Colonic mucosa (tissue), 4 donors: ENCODE results near the gene CACTIN. TPM values are rescaled to one million over a fixed set of nuclear protein-coding genes. Genes with fewer than 3 reads are reported as not detected.
"Not testable (repeated sequence)": the region's sequence is repeated elsewhere in the genome, so short reads cannot be mapped to it uniquely, and the experiment has no call there.

ENCODE experiments used
- DNase-seq: peaks from one replicate; pipeline ENCODE4 v3.0.0-alpha.2; 2020
- H3K27ac ChIP-seq: fragments of 200-600 bp; one replicate; pipeline ENCODE4 v1.8.0; 2021
- H3K27me3 ChIP-seq: fragments of 200-600 bp; one replicate; pipeline ENCODE4 v1.8.0; 2021
- H3K36me3 ChIP-seq: fragments of 200-600 bp; one replicate; pipeline ENCODE4 v1.8.0; 2021
- H3K4me1 ChIP-seq: fragments of 200-600 bp; one replicate; pipeline ENCODE4 v1.8.0; 2021; ENCODE audit warnings: mild to moderate bottlenecking
- H3K4me3 ChIP-seq: fragments of 200-600 bp; one replicate; pipeline ENCODE4 v1.8.0; 2021
- H3K9ac ChIP-seq, 2 donors: one replicate each; pipeline ENCODE4 v1.7.0; 2013; ENCODE audit warnings: control low read depth in 2 of 2, low read depth in 2 of 2, low read length in 2 of 2
- H3K9me3 ChIP-seq: fragments of 200-600 bp; one replicate; pipeline ENCODE4 v1.8.0; 2021
- CTCF ChIP-seq: fragments of 200-600 bp; IDR thresholded peaks from one replicate; pipeline ENCODE4 v1.8.0; 2022; ENCODE audit warnings: antibody characterized with exemption, mild to moderate bottlenecking
- intact Hi-C: fragments of 100-400 bp; cut with DNase I; formaldehyde crosslinking; loops from one replicate; pipeline ENCODE4 v1.14.1; 2022
- total RNA-seq, 2 donors: library from RNA; stranded (reverse); fragmentation: NEBNext Ultra II Directional in 1 of 2; extraction: Animal tissue kit (Norgen Biotek cat#: 25700) in 1 of 2; gene quantifications; one replicate each; pipeline ENCODE4 v1.2.1, GENCODE V29; 2021
- donor health status: healthy.
- donor health status: DM: no; HTN: no; CAD: no.
- donor health status: DM: no; HTN: no; CAD: no.

CACTIN gene
- total RNA-seq, 2 donors from 2014 or later: 12.0 to 35.1 TPM

GRCh38 chr19:3586127-3586626 is 40.4 kb downstream of the CACTIN start:
- Histone ChIP-seq H3K27me3 (peaks cover 10% of the 10 kb centered on the region), H3K4me1 (no peaks in the 10 kb centered on the region), H3K4me3 (no peak overlapping the region), H3K27ac (no peak overlapping the region), H3K36me3 (no peaks in the 10 kb centered on the region), H3K9ac (no peak overlapping the region), H3K9me3 (no peaks in the 10 kb centered on the region)
- TF ChIP-seq CTCF: no peak
- intact Hi-C loops: no loop called here
- DNase-seq: no peak

GRCh38 chr19:3585301-3586126 is 41.1 kb downstream of the CACTIN start, which contains the start of gene GIPC3:
Gene GIPC3 (plus strand): TSS chr19:3585478. CDS start chr19:3585598, 120 bp downstream.
- intact Hi-C loops: no loop called here
- no peaks in the 10 kb centered on the region for H3K9me3 ChIP-seq
- no peak for DNase-seq
- no peaks in the 10 kb centered on the region for H3K4me1 ChIP-seq
- no peaks in the 10 kb centered on the region for H3K36me3 ChIP-seq
- H3K4me3 ChIP-seq: peak within 1 kb of the TSS; percentile 17
- H3K27ac ChIP-seq: no peak within 1 kb of the TSS
- peaks cover 10% of the 10 kb centered on the region for H3K27me3 ChIP-seq
- peak within 1 kb of the TSS in 1 of 2 donors; percentile 43 for H3K9ac ChIP-seq
- TF ChIP-seq CTCF: no peak

GRCh38 chr19:3584036-3584802 is 42.4 kb downstream of the CACTIN start:
- H3K36me3 ChIP-seq, intact Hi-C loops, H3K4me3 ChIP-seq, DNase-seq, H3K9me3 ChIP-seq, H3K4me1 ChIP-seq, H3K27ac ChIP-seq, H3K9ac ChIP-seq: not testable (repeated sequence)
- peaks cover 10% of the 10 kb centered on the region for H3K27me3 ChIP-seq

GRCh38 chr19:3581792-3582191 is 44.8 kb downstream of the CACTIN start:
- H3K27ac ChIP-seq, H3K9ac ChIP-seq, DNase-seq, H3K4me3 ChIP-seq, intact Hi-C loops, H3K36me3 ChIP-seq, H3K9me3 ChIP-seq, H3K4me1 ChIP-seq: not testable (repeated sequence)
- H3K27me3 ChIP-seq: peaks cover 10% of the 10 kb centered on the region

- intact Hi-C loops: no loop called here
- Histone ChIP-seq H3K36me3 (no peaks in the 10 kb centered on the region), H3K4me3 (no peak overlapping the region), H3K27ac (peak overlapping the region; percentile 36), H3K9ac (no peak overlapping the region), H3K27me3 (peaks cover 6% of the 10 kb centered on the region), H3K4me1 (peaks cover 10% of the 10 kb centered on the region), H3K9me3 (no peaks in the 10 kb centered on the region)
- DNase-seq: no peak
- no peak for TF ChIP-seq CTCF
These were observed 46.2 kb downstream of the CACTIN start for GRCh38 chr19:3580156-3580934.

GRCh38 chr19:3578390-3578789 is 48.2 kb downstream of the CACTIN start:
- intact Hi-C loops: no loop called here
- H3K27ac ChIP-seq: no peak overlapping the region
- no peak for DNase-seq
- H3K4me1 ChIP-seq: peaks cover 10% of the 10 kb centered on the region
- no peaks in the 10 kb centered on the region for H3K9me3 ChIP-seq
- no peak overlapping the region for H3K4me3 ChIP-seq
- H3K9ac ChIP-seq: no peak overlapping the region
- no peak for TF ChIP-seq CTCF
- H3K36me3 ChIP-seq: no peaks in the 10 kb centered on the region
- no peaks in the 10 kb centered on the region for H3K27me3 ChIP-seq
